SK-N-SH (cell line): ENCODE results near the gene MPP4. TPM values are rescaled to one million over a fixed set of nuclear protein-coding genes. Genes with fewer than 3 reads are reported as not detected.

ENCODE experiments used
- CTCF ChIA-PET: fragments of 300-600, 350-600 bp; formaldehyde crosslinking; extraction: SDS; loops from one replicate; lab custom pipeline; 2021; lab: Yijun Ruan, JAX
- POLR2A ChIA-PET: fragments of 350-600 bp; sonication (Branson Sonifier 250); formaldehyde crosslinking; extraction: SDS; loops from one replicate; lab custom pipeline; 2020; ENCODE audit warnings: antibody characterized with exemption, inconsistent platforms; lab: Yijun Ruan, JAX
- DNase-seq: peaks from one replicate; pipeline ENCODE4 v3.0.0; 2012
- H2AFZ ChIP-seq: fragments of 200-600 bp; sonication (generic); 2 replicates; pipeline ENCODE4 v1.8.1; 2016; ENCODE audit warnings: antibody characterized with exemption, mild to moderate bottlenecking, low read depth
- H3F3A ChIP-seq: fragments of 200-600 bp; sonication (generic); replicated peaks from 2 replicates; pipeline ENCODE3; 2016; ENCODE audit warnings: antibody characterized with exemption, mild to moderate bottlenecking; ENCODE audit not compliant: insufficient read depth
- H3K27ac ChIP-seq, 2 experiments: fragments of 200-500 bp in 1 of 2; fragments of 200-600 bp in 1 of 2; sonication (Bioruptor generic) in 1 of 2; sonication (generic), shearing (Covaris generic) in 1 of 2; 2 replicates each; pipeline versions ENCODE4 v1.5.1 to v1.6.1; 2014 to 2016; ENCODE audit warnings: low read depth in 2 of 2, inconsistent platforms in 1 of 2, low read length in 1 of 2, mild to moderate bottlenecking in 1 of 2, mixed read lengths in 1 of 2
- H3K27me3 ChIP-seq: fragments of 200-600 bp; sonication (generic), shearing (Covaris generic); 2 replicates; pipeline ENCODE4 v1.6.1; 2016; ENCODE audit warnings: mixed run types; ENCODE audit not compliant: insufficient read depth
- H3K36me3 ChIP-seq, 2 experiments: fragments of 200-500 bp in 1 of 2; fragments of 200-600 bp in 1 of 2; sonication (Bioruptor generic) in 1 of 2; sonication (generic) in 1 of 2; replicated peaks in 1 of 2; 2 replicates each; pipeline versions ENCODE3 to v1.5.1; 2014 to 2016; ENCODE audit warnings: low read length in 1 of 2, mild to moderate bottlenecking in 1 of 2; ENCODE audit not compliant: insufficient read depth in 2 of 2, control insufficient read depth in 1 of 2
- H3K4me1 ChIP-seq, 2 experiments: fragments of 200-500 bp in 1 of 2; fragments of 200-600 bp in 1 of 2; sonication (Bioruptor generic) in 1 of 2; sonication (generic), shearing (Covaris generic) in 1 of 2; 2 replicates each; pipeline versions ENCODE4 v1.5.1 to v1.6.1; 2014 to 2016; ENCODE audit warnings: low read depth in 1 of 2, low read length in 1 of 2, mixed run types in 1 of 2; ENCODE audit not compliant: insufficient read depth in 2 of 2, control insufficient read depth in 1 of 2
- H3K4me2 ChIP-seq: fragments of 200-600 bp; sonication (generic), shearing (Covaris generic); 2 replicates; pipeline ENCODE4 v1.6.1; 2017; ENCODE audit warnings: mixed run types
- H3K4me3 ChIP-seq, 2 experiments: fragments of 200-500 bp in 1 of 2; fragments of 200-600 bp in 1 of 2; sonication (Bioruptor generic) in 1 of 2; sonication (generic), shearing (Covaris generic) in 1 of 2; 2 replicates each; pipeline versions ENCODE4 v1.5.1 to v1.8.1; 2014 to 2016; ENCODE audit warnings: low read depth in 2 of 2, inconsistent platforms in 1 of 2, low read length in 1 of 2, mild to moderate bottlenecking in 1 of 2, mixed read lengths in 1 of 2, moderate library complexity in 1 of 2
- H3K79me2 ChIP-seq: fragments of 200-600 bp; sonication (generic); 2 replicates; pipeline ENCODE4 v1.8.1; 2017; ENCODE audit warnings: mild to moderate bottlenecking; ENCODE audit not compliant: insufficient read depth
- H3K9ac ChIP-seq: fragments of 200-600 bp; sonication (generic); 2 replicates; pipeline ENCODE4 v1.6.1; 2017; ENCODE audit warnings: mixed run types
- H3K9me2 ChIP-seq: fragments of 200-600 bp; sonication (generic); 2 replicates; pipeline ENCODE4 v1.6.1; 2017; ENCODE audit warnings: mixed run types
- H3K9me3 ChIP-seq: fragments of 200-600 bp; sonication (generic); 2 replicates; pipeline ENCODE4 v1.6.1; 2017; ENCODE audit warnings: mixed run types, mild to moderate bottlenecking, moderate library complexity
- H4K20me1 ChIP-seq: fragments of 200-600 bp; sonication (generic); 2 replicates; pipeline ENCODE4 v1.6.1; 2017; ENCODE audit warnings: mild to moderate bottlenecking, mixed run types; ENCODE audit not compliant: insufficient read depth
- EZH2phosphoT487 ChIP-seq: fragments of 200-600 bp; sonication (generic); IDR thresholded peaks from 2 replicates; pipeline ENCODE4 v1.6.1; 2017; ENCODE audit warnings: low read depth, mixed run types, mild to moderate bottlenecking, antibody characterized with exemption, moderate library complexity, borderline replicate concordance
- FOXJ3 ChIP-seq: sonication (generic); formaldehyde crosslinking; IDR thresholded peaks from 2 replicates; pipeline ENCODE4 v1.5.1; 2020; ENCODE audit warnings: mild to moderate bottlenecking, missing genetic modification reagents
- GABPA ChIP-seq: IDR thresholded peaks from 2 replicates; pipeline ENCODE4 v1.4.0; 2012; ENCODE audit warnings: low read depth, mild to moderate bottlenecking
- GATA2 ChIP-seq: sonication (generic); formaldehyde crosslinking; IDR thresholded peaks from 2 replicates; pipeline ENCODE4 v1.5.0; 2020; ENCODE audit warnings: mild to moderate bottlenecking, missing genetic modification reagents
- NRF1 ChIP-seq: IDR thresholded peaks from 2 replicates; pipeline ENCODE4 v1.6.1; 2012; ENCODE audit warnings: low read depth, mild to moderate bottlenecking, low read length
- POLR2AphosphoS5 ChIP-seq: IDR thresholded peaks from 2 replicates; pipeline ENCODE4 v1.6.1; 2012; ENCODE audit warnings: low read depth, low read length
- RCOR1 ChIP-seq: fragments of 150-350 bp; IDR thresholded peaks from 2 replicates; pipeline ENCODE4 v1.6.1; 2017; ENCODE audit warnings: antibody characterized with exemption, low read length
- SMC3 ChIP-seq: IDR thresholded peaks from 2 replicates; pipeline ENCODE4 v1.6.1; 2012; ENCODE audit warnings: low read depth, low read length, improper control_type of control experiment
- YY1 ChIP-seq: IDR thresholded peaks from 2 replicates; pipeline ENCODE4 v1.4.0; 2012; ENCODE audit warnings: low read depth, mild to moderate bottlenecking
- WGBS: methylation state at CpG from one replicate; pipeline ENCODE4 v1.1.6; 2017; ENCODE audit warnings: low lambda C conversion rate; 5-methylcytosine and 5-hydroxymethylcytosine counted together
- polyA plus RNA-seq, 3 experiments: library from polyadenylated mRNA; depleted of rRNA; stranded (reverse); fragments of >200 nt; gene quantifications; 2 replicates each; pipeline ENCODE4 v1.2.3, GENCODE V29; 2012
- TF ChIP-seq, protein P1 (sequence below): fragments of 150-350 bp; IDR thresholded peaks from 2 replicates; pipeline ENCODE4 v1.6.1; 2017; ENCODE audit warnings: antibody characterized with exemption, low read length, low read depth, borderline replicate concordance
- TF ChIP-seq, protein P2 (sequence below): IDR thresholded peaks from 2 replicates; pipeline ENCODE4 v1.4.0; 2012; ENCODE audit warnings: low read depth
- TF ChIP-seq, protein P3 (sequence below): fragments of 150-350 bp; IDR thresholded peaks from 2 replicates; pipeline ENCODE4 v1.6.1; 2016; ENCODE audit warnings: mild to moderate bottlenecking, low read depth, low read length
- TF ChIP-seq, protein P4 (sequence below): IDR thresholded peaks from 2 replicates; pipeline ENCODE4 v1.6.1; 2012; ENCODE audit warnings: mild to moderate bottlenecking, low read depth, low read length, moderate library complexity
- TF ChIP-seq, protein P5 (sequence below): IDR thresholded peaks from 2 replicates; pipeline ENCODE4; 2012

Gene MPP4
- polyA plus RNA-seq, 1 of the 3 experiments (the other 2 are of a cell fraction): 24.4 TPM

DNA sequence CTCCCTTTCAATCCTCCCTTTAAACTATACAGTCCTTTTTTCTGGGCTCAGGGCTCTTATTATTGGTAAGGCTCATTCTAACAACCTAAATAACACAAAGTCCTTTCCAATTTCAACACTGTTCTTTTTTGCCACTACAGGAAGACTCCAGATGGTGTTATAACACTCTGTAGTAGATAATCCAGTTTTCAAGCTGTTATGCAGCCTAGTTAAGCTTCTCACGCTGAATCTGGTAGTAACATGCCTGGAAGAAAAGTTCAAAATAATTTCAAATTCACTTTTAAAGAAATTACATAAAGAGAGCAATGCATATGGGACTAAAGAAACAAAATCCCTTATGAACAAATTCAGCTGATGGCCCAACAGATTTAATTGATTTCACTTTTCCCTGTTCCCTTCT is 3.2 kb upstream of the MPP4 start:
- H3K4me2 ChIP-seq: no peak overlapping the region
- H3K27me3 ChIP-seq: no peaks in the 10 kb centered on the region
- H3K9me3 ChIP-seq: no peaks in the 10 kb centered on the region
- no peak for TF ChIP-seq FOXJ3 (CRISPR knock-in tag)
- TF ChIP-seq, protein P1, sequence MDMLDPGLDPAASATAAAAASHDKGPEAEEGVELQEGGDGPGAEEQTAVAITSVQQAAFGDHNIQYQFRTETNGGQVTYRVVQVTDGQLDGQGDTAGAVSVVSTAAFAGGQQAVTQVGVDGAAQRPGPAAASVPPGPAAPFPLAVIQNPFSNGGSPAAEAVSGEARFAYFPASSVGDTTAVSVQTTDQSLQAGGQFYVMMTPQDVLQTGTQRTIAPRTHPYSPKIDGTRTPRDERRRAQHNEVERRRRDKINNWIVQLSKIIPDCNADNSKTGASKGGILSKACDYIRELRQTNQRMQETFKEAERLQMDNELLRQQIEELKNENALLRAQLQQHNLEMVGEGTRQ: no peak
- TF ChIP-seq NRF1: no peak
- TF ChIP-seq GATA2 (CRISPR knock-in tag): no peak
- TF ChIP-seq RCOR1: no peak
- TF ChIP-seq, protein P2, sequence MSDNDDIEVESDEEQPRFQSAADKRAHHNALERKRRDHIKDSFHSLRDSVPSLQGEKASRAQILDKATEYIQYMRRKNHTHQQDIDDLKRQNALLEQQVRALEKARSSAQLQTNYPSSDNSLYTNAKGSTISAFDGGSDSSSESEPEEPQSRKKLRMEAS: no peak
- TF ChIP-seq, protein P3, sequence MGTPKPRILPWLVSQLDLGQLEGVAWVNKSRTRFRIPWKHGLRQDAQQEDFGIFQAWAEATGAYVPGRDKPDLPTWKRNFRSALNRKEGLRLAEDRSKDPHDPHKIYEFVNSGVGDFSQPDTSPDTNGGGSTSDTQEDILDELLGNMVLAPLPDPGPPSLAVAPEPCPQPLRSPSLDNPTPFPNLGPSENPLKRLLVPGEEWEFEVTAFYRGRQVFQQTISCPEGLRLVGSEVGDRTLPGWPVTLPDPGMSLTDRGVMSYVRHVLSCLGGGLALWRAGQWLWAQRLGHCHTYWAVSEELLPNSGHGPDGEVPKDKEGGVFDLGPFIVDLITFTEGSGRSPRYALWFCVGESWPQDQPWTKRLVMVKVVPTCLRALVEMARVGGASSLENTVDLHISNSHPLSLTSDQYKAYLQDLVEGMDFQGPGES: no peak
- TF ChIP-seq POLR2AphosphoS5: no peak
- TF ChIP-seq YY1: no peak
- no peak for TF ChIP-seq GABPA
- TF ChIP-seq, protein P4, sequence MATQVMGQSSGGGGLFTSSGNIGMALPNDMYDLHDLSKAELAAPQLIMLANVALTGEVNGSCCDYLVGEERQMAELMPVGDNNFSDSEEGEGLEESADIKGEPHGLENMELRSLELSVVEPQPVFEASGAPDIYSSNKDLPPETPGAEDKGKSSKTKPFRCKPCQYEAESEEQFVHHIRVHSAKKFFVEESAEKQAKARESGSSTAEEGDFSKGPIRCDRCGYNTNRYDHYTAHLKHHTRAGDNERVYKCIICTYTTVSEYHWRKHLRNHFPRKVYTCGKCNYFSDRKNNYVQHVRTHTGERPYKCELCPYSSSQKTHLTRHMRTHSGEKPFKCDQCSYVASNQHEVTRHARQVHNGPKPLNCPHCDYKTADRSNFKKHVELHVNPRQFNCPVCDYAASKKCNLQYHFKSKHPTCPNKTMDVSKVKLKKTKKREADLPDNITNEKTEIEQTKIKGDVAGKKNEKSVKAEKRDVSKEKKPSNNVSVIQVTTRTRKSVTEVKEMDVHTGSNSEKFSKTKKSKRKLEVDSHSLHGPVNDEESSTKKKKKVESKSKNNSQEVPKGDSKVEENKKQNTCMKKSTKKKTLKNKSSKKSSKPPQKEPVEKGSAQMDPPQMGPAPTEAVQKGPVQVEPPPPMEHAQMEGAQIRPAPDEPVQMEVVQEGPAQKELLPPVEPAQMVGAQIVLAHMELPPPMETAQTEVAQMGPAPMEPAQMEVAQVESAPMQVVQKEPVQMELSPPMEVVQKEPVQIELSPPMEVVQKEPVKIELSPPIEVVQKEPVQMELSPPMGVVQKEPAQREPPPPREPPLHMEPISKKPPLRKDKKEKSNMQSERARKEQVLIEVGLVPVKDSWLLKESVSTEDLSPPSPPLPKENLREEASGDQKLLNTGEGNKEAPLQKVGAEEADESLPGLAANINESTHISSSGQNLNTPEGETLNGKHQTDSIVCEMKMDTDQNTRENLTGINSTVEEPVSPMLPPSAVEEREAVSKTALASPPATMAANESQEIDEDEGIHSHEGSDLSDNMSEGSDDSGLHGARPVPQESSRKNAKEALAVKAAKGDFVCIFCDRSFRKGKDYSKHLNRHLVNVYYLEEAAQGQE: no peak
- no peak for TF ChIP-seq EZH2phosphoT487
- TF ChIP-seq, protein P5, sequence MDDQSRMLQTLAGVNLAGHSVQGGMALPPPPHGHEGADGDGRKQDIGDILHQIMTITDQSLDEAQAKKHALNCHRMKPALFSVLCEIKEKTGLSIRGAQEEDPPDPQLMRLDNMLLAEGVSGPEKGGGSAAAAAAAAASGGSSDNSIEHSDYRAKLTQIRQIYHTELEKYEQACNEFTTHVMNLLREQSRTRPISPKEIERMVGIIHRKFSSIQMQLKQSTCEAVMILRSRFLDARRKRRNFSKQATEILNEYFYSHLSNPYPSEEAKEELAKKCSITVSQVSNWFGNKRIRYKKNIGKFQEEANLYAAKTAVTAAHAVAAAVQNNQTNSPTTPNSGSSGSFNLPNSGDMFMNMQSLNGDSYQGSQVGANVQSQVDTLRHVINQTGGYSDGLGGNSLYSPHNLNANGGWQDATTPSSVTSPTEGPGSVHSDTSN: no peak
- no peak for TF ChIP-seq SMC3
- TF ChIP-seq, all 33 proteins: peak for 0
- Histone ChIP-seq H2AFZ (no peak overlapping the region), H3F3A (peaks cover 45% of the 10 kb centered on the region), H4K20me1 (no peaks in the 10 kb centered on the region), H3K36me3 (peaks cover 48 to 63% of the 10 kb centered on the region in 2 experiments), H3K79me2 (no peaks in the 10 kb centered on the region), H3K4me3 (no peak overlapping the region), H3K4me1 (peaks cover 18 to 57% of the 10 kb centered on the region in 2 experiments), H3K9ac (no peak overlapping the region), H3K9me2 (no peaks in the 10 kb centered on the region), H3K27ac (no peak overlapping the region; a peak in 1 of 4 replicates)
- no peak for DNase-seq
- 94% methylated on average over 1 of the region's 1 CpG for WGBS
- POLR2A ChIA-PET: no interaction called here
- CTCF ChIA-PET: no interaction called here
